GM12873 (cell line): ENCODE measurements around the gene MRPS9.

Source experiments
- CTCF ChIP-seq: IDR thresholded peaks from 2 replicates; pipeline ENCODE4 v1.5.1; 2012; ENCODE audit warnings: low read depth, mild to moderate bottlenecking, moderate library complexity, low read length, control low read depth; ENCODE audit not compliant: insufficient read depth; ENCODE audit errors: missing control alignments

MRPS9 gene

DNA sequence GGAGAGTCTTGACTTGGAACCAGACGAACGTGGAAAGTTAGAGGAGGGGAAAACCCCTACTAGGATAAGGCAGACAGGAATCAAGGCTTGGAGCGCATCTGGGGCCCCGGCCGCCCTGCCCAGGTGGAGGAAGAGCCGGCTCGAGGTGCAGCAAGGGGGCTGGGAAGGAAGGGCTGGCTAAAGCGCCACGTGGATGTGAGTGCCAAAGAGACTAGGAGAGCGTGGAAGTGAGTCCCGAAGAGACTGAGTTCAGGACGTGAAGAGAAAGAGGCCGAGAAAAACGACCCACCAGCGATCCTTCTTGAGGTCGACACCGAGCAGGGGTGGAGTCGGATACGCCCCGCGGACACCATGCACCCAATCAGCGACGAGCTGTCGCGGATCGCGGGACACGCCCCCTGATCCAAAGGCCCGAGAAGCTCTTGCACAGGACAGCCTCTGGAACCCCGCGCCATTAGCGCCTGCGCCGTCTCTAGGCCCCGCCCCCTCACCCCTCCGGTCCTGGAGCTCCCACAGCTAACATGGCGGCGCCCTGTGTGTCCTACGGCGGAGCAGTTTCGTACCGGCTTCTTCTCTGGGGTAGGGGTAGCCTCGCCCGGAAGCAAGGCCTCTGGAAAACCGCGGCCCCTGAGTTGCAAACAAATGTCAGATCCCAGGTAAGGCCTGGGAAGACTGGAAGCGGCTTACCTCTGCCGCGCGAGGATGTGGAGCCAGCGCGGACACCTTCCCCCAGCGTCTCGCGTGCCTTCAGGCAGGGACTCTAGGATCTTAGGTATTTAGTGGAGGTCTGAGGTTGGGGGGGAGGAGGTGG, at the start of gene MRPS9:
MRPS9 (plus strand) TSS at position 498 of the 811 bp plus-strand sequence; CDS start at position 522, 24 bp downstream.
- no peak for TF ChIP-seq CTCF

DNA sequence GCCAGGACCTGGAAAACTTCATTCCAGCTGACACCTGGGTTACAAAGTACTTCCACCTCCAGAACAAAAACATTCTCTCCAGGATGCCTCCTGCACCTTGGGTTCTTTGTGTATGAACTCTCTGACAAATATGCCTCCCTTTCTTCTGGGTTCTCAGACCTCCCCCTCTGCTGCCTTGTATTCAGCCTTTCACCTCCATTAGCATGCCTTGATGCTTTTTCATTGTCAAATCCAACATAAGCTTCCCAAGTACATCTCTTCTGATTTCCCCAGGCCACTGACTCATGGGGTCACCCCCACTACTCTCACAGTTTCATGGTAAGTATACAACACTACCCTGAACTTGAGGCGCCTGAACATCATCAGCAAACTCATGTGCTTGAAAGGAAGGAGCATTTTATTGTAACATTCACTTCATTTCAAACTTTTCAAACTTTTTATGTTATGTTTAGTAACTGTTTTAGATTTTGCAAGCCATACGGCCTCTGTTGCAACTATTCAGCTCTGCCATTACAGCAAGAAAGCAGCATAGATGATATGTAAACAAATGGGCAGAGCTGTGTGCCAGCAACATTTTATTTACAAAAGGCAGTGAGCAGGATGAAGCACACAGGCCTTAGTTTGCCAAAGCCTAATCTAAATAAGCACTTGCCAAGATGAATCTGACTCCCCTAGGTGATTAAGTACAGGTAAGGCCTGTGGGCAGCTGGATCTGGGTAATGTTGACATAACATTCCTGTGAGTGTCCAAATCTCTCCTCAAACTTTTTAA, 32.5 kb upstream of the MRPS9 start:
- TF ChIP-seq CTCF, result no peak

DNA sequence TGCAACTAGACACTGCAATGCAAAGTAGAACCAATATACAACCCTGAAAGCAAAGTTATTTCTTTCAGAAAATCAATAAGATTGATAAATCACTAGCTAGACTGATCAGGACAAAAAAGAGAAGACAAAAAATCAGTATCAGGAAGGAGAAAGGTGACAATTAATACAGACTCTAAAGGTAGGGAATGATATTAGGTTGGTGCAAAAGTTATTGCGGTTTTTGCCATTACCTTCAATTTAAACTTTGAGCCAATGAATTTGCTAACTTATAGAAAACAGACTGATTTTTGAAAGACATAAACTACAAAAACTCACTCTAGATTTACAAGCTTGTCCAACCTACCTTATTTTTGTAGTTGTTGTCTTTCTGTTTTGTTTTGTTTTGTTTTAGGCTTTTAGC, 30.5 kb upstream of the MRPS9 start:
- TF ChIP-seq CTCF, result no peak

GRCh38 chr2:105032476-105032875, 5.4 kb upstream of the MRPS9 start:
- no peak for TF ChIP-seq CTCF

DNA sequence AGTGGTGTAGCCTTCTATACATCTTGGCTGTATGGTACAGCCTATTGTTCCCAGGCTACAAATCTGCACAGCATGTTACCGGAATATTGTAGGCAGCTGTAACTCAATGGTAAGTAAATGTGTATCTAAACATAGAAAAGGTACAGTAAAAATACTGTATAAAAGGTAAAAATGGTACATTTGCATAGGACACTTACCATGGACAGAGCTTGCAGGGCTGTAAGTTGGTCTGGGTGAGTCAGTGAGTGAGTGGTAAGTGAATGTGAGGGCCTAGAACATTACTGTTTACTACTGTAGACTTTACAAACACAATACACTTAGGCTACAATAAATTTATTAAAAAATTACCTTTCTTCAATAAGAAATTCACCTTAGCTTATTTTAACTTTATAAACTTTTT, 3.7 kb upstream of the MRPS9 start:
- TF ChIP-seq CTCF, result no peak

GRCh38 chr2:105038383-105039061, 653 bp downstream of the MRPS9 start:
- no peak for TF ChIP-seq CTCF

DNA sequence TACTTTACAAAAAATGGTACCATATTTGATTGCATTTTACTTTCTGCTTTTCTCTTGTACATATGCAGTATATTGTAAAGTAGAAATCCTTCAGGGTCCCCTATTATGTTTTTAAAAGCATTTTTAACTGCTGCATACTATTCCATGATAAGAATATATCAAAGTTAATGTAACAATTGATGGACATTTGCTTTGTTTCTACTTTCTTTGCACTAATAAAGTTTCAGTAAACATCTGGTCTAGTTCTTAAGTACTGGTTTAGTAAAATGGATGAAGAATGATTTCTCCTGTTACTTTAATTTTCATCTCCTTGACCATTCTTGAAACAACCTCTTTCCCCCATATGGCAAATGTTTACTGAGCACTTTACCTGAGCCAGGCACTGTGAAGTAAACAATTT, 1.7 kb downstream of the MRPS9 start:
- no peak for TF ChIP-seq CTCF
